GM12801 (cell line): ENCODE results near the gene NXPE3.

Source experiments
- TF ChIP-seq, protein P1 (sequence below): IDR thresholded peaks from one replicate; pipeline ENCODE4 v1.5.1; 2011; ENCODE audit warnings: control low read depth; ENCODE audit not compliant: insufficient read length; ENCODE audit errors: extremely low read depth

Gene NXPE3

DNA sequence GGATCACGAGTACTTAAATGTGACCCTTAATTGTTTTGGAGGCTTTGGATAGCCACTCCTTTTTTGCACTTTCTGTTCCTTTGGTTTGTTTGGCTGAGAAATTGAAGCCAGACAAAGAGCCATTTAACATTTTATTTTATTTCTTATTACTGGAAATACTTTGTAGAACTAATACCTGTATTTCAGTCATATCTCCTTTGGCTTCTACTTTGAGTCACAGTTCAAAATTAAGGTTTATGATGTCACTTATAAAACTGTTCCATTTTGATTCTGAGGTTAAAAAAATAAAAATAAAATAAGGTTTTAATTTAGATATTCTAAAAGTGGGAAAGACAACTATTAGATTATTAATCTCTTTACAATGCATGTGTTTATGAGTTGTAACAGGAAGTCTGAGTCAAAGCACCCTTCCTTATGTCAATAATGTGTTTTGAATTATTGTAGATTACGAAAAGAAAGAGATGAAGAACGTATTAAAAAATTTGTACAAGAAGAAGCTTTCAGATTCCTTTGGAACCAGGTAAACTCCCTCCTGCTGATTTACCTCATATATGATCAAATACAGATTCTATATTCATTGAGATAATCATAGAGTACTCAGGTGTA is 16.9 kb upstream of the NXPE3 start:
- TF ChIP-seq, protein P1, sequence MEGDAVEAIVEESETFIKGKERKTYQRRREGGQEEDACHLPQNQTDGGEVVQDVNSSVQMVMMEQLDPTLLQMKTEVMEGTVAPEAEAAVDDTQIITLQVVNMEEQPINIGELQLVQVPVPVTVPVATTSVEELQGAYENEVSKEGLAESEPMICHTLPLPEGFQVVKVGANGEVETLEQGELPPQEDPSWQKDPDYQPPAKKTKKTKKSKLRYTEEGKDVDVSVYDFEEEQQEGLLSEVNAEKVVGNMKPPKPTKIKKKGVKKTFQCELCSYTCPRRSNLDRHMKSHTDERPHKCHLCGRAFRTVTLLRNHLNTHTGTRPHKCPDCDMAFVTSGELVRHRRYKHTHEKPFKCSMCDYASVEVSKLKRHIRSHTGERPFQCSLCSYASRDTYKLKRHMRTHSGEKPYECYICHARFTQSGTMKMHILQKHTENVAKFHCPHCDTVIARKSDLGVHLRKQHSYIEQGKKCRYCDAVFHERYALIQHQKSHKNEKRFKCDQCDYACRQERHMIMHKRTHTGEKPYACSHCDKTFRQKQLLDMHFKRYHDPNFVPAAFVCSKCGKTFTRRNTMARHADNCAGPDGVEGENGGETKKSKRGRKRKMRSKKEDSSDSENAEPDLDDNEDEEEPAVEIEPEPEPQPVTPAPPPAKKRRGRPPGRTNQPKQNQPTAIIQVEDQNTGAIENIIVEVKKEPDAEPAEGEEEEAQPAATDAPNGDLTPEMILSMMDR = no peak

DNA sequence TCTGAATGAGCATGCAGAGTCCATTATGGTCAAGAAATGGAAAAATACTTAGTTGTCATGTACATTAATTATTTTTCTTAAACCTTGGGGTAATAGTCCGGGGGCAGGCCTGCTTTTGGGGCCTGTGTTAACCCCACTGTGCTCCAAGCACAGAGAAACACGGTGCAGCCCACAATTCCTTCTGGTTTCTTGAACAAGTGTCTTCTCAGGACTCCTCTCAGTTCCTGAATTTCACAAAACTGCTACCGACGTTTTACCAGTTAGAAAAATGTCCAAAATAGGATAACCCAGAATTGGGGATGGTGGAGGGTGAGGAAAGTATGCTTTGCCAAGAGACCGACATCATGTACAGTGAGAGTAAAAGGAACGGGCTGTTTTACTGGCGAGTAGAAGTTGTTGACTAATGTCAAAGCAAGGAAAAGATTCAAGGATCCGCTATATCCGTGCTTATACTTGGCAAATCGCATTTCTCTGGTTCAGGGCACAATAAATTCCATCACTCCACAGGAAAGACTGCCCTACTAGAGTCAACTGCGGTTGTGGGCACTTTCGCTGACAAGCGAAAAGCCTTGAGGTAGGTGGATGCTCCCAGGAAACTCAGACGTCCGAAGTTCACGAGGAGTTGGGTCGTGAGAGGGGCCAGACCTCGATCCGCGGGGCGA is 495 bp upstream of the NXPE3 start:
- TF ChIP-seq, protein P1 = no peak

DNA sequence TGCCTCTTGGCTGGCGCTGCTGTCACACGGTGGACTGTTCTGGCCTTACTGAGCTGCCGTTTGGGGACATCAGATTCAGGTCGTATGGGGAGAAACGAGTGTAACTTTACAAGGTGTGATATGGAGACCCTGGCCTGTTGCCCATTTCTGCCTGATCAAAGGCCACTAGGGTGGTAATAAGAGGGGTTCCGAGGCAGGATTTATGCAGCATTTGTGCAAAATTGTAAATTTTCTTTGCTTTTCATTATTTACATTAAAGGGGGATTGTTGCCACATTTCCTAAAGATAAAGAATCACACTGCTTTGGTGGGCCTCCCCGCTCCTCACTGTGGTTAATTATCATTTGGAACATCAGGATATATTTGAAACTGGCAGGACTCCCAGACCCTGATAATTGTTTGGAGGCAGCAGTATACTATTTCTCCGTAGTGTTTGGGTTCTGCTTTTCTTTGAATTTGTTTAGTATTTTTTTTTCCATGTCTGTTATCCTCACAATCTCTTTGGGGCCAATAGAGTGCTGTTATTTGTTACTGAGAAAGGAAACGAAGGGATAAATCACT is 891 bp downstream of the NXPE3 start:
- TF ChIP-seq, protein P1 = no peak

DNA sequence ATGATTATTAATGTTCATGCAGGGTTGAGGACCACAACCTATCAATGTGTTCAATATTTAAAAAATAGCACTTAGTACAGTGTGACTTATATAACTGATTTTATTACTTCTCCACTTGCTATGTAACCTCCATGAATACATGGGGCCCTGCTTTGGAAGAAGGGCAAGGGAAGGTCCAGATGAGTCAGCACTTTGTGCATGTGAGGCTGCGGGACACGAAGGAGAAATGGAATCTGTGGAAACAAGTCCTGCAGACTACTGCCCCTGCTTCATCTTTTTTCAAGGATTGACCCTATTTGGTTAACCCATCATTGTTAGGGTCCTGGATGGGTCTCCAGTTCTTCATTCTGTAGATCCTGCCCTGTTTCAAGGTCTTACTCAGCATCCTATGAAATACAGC is 1.6 kb downstream of the NXPE3 start:
- TF ChIP-seq, protein P1 = no peak

DNA sequence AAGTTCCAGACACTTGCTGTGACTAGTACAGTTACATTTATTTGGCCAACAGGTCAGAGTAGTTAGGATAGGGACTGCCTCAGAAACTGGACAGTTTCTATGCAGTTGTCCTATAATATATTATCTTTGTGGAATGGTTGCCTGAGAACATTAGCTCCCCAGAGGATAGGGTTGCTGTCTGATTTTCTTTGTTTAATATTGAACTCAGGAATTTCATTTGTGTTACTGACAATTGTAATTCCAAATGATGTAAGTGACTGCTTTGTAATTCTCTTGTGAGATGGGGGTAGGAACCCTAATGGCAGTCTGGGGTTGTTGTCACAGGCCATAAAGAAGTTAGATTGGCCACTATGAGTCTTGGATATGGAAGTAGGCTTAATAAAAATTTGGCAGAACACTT is 2.2 kb downstream of the NXPE3 start:
- TF ChIP-seq, protein P1 = no peak

DNA sequence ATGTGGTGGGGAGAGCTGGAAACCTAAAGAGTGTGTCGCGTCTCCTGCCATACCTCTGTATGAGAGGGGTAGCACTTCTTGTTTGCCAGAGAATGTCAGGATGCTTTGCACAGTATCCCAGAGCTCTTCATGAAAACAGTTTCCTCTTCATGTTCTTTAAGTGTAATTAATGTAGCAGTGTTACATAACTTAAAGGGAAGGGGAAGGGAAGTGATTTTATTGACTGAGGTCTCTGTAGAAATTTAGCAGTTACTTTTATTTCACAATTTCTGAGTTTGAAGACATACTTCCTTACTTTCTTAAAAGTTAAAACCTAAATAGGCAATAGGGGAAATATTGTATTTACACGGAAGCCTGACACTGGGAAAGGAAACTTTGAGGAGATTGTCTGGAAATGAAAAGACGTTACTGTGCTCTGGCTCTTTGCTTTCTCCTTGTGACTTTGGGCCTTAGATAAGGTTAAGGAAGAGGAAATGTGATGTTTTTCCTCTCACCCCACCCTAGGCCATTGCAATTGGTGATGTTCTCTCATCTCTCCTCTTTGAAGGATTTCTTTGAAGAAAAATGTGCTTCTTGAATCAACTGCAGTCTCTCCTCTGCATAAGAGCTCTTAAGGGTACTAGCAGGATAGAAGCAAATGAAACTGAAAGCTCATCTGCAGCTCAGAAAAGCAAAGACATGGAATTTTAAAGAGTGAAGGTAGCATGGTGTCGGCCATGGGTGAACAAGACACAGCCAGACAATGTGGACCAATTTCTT is 6.0 kb downstream of the NXPE3 start:
- TF ChIP-seq, protein P1 = no peak

DNA sequence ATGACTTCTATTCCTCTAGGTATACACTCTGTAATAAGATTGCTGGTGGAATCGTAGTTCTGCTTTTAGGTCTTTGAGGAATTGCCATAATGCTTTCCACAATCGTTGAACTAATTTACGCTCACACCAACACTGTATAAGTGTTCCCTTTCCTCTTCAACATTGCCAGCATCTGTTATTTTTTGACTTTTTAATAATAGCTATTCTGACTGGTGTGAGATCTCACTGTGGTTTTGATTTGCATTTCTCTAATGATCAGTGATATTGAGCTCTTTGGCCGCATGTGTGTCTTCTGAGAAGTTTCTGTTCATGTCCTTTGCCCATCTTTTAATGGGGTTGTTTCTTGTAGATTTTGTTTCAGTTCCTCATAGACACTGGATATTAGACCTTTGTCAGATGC is 12.8 kb downstream of the NXPE3 start:
- TF ChIP-seq, protein P1 = no peak
